HG02798 (cell line): ENCODE data around the gene CFAP100.

ENCODE experiments used
- ATAC-seq: cut with Tn5 transposase; IDR thresholded peaks from one replicate; pipeline ENCODE4 v1.9.1; 2021; ENCODE audit warnings: mild to moderate bottlenecking; ENCODE audit not compliant: unreplicated experiment, poor library complexity

Gene CFAP100

GRCh38 chr3:126439346-126439967 is 44.7 kb downstream of the CFAP100 start:
- ATAC-seq: no peak

- no peak for ATAC-seq
Measured at GRCh38 chr3:126439968-126440708, 45.4 kb downstream of the CFAP100 start.

- ATAC-seq: no peak
Measured at GRCh38 chr3:126440709-126440995, 45.9 kb downstream of the CFAP100 start.

- ATAC-seq: no peak
Measured at GRCh38 chr3:126441256-126441880, 46.7 kb downstream of the CFAP100 start.

GRCh38 chr3:126442094-126442855 is 47.6 kb downstream of the CFAP100 start:
- no peak for ATAC-seq

GRCh38 chr3:126442856-126443242 is 48.1 kb downstream of the CFAP100 start:
- ATAC-seq: no peak

- no peak for ATAC-seq
Measured at GRCh38 chr3:126445506-126445905, 50.8 kb downstream of the CFAP100 start.

- ATAC-seq: no peak
Measured at GRCh38 chr3:126446301-126446700, 51.6 kb downstream of the CFAP100 start.

- ATAC-seq: no peak
Measured at GRCh38 chr3:126446791-126447190, 52.1 kb downstream of the CFAP100 start.

- no peak for ATAC-seq
Measured at GRCh38 chr3:126447456-126448106, 52.9 kb downstream of the CFAP100 start.

GRCh38 chr3:126448136-126448892 is 53.6 kb downstream of the CFAP100 start:
- ATAC-seq: no peak

- ATAC-seq: no peak
Measured at GRCh38 chr3:126448893-126449180, 54.1 kb downstream of the CFAP100 start.

- no peak for ATAC-seq
Measured at GRCh38 chr3:126449621-126450051, 54.9 kb downstream of the CFAP100 start.

- no peak for ATAC-seq
Measured at GRCh38 chr3:126450219-126450618, 55.5 kb downstream of the CFAP100 start.

GRCh38 chr3:126450744-126451143 is 56.0 kb downstream of the CFAP100 start:
- no peak for ATAC-seq

- ATAC-seq: no peak
Measured at GRCh38 chr3:126451511-126451910, 56.8 kb downstream of the CFAP100 start.

GRCh38 chr3:126452213-126452612 is 57.5 kb downstream of the CFAP100 start:
- no peak for ATAC-seq

- ATAC-seq: no peak
Measured at GRCh38 chr3:126454025-126454424, 59.3 kb downstream of the CFAP100 start.

- no peak for ATAC-seq
Measured at GRCh38 chr3:126454437-126455198, 59.9 kb downstream of the CFAP100 start.
